Activated gamma-delta T cell treated with Interleukin-2 at 50 U/mL for 16 hours (primary cell): ENCODE measurements around the gene BORCS6.
"Not testable (repeated sequence)": the region's sequence is repeated elsewhere in the genome, so short reads cannot be mapped to it uniquely, and the experiment has no call there.

Experiments
- DNase-seq: peaks from one replicate; pipeline ENCODE4 v3.0.0-alpha.2; 2020

BORCS6 gene

GRCh38 chr17:8173056-8173870, 16.7 kb downstream of the BORCS6 start:
- DNase-seq = peak; percentile 75

- not testable (repeated sequence) for DNase-seq
Observed at GRCh38 chr17:8170186-8170585, 19.8 kb downstream of the BORCS6 start.

DNA sequence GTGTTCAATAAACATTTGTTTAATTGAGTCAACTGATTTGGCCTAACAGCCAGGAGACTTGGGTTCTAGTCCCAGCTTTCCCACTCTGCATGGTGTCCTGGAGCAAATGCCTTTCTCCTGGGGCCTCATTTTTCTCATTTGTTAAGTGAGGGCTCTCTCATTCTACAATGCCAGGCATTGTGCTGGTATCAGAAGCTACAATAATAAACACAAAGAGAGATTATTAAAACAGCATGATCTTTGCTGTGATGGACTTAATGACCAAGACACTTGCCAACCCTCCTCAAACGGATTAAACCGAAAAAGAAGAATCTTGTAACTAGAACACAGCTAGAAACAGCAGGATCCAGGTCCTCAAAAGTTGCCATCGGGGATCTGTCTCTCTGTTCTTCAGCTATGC, 22.5 kb downstream of the BORCS6 start:
- DNase-seq = no peak

DNA sequence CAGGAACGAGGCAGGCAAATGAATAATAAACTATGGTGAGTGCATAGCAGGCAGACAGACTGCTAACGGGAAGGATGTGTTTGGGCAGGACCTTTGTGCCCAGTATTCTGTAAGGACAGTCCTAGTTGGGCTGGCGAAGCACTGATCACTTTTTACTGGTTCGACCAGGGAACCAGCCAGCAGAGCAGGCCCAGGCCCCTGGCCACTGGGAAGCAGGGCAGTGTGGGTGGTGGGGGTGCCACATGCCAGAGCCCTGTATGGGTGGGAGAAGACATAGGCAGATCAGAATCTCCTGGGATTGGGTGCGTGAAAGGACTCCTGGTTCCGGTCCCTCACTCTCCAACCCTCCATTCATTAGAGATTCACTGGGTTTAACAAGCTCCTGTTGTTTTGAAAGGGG, 23.2 kb downstream of the BORCS6 start:
- no peak for DNase-seq

- DNase-seq = no peak
Observed at GRCh38 chr17:8164815-8165131, 25.2 kb downstream of the BORCS6 start.

- peak; percentile 74 for DNase-seq
Observed at GRCh38 chr17:8163978-8164814, 25.8 kb downstream of the BORCS6 start.

GRCh38 chr17:8162997-8163977, 26.7 kb downstream of the BORCS6 start:
- peak; percentile 33 for DNase-seq

DNA sequence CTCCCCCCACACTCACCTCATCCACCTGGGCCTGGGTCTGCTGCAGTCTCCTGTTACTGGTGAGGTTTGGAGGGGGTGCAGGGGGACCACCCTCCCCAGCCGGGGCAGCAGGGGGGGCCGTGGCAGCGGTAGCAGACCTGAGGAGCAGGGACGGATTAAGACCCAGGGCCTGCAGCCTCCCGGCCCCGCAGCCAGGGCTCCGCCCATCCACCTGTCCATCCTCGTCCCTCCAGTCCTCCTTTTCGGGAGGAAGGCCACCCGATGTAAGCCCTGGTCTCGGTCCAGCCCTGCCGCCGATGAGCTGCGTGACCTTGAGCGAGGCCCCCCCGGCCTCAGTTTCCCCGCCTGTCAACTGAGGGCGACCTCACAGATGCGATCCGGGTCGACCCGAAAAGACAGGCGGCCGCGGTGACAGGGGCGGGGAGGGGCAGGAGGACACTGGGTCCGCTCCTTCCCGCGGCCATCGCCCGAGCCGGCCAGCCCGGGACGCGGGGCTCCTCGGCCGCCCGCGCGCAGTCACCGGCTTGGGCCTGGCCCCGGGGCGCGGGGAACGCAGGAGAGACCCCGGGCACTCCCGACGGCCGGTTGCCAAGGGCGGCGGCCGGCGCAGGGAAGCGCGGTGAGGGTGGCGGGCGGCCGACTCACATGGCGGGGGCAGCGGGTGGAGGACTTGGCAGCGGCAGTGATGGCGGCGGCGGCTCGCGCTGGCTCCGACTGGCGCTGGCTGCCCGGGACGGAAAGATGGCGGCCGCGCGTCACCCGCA, 27.6 kb downstream of the BORCS6 start, which contains the start of gene VAMP2:
Gene VAMP2 (minus strand): TSS at position 716 of the 764 bp plus-strand sequence. CDS start 69 bp downstream, at position 647.
- DNase-seq = peak; percentile 80

DNA sequence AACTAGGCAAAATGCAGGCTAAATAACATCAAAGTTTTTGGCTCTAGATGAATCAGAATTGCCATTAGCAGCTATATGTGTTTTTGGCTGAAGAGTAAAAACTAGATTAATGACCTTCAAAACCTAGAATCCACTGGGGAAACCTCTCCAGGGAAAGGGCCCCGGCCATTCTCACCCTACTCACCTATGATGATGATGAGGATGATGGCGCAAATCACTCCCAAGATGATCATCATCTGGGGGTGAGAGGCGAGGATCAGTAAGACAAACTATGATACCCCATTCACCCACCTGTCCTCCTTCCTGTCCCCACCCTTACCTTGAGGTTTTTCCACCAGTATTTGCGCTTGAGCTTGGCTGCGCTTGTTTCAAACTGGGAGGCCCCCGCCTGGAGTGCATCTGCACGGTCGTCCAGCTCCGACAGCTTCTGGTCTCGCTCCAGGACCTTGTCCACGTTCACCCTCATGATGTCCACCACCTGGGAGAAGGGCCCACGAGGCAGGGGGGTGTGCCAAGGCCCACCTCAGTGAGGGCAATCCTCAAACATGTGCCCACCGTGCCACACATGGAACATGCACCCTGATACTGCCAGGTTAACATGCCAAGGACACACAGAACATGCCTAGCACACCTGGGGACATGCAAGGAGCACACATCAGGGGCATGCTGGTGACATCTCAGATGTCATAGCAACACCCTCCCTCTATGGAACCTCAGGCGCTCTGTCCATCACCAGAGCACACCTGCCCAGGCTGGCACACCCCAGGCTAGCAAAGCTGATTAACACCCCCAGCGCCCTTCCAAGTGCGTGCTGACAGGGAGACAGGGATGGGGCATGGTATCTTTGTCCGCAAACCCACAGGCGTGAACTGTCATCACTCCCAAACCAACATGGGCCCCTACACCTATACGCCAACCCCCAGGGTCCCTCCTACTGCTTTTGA, 28.4 kb downstream of the BORCS6 start:
- no peak for DNase-seq

GRCh38 chr17:8160741-8161221, 29.2 kb downstream of the BORCS6 start:
- DNase-seq = no peak

DNA sequence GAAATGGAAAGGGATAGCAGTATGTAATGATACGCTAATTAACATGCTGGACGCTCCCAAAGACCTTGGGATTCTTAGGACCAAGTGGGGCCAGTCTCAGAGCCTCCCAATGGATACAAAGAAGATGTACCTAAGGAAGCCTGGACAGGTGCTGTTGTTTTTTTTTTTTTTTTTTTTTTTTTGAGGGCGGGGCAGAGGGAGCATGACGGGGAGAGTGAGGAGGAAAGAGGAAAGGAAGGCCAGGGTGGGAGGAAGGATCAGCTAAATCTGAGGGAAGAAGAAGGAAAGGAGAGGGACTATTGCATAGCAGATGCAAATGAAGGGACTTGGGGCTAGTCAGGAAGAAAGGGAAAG, 29.8 kb downstream of the BORCS6 start:
- no peak for DNase-seq

GRCh38 chr17:8159459-8160223, 30.3 kb downstream of the BORCS6 start:
- DNase-seq = no peak

DNA sequence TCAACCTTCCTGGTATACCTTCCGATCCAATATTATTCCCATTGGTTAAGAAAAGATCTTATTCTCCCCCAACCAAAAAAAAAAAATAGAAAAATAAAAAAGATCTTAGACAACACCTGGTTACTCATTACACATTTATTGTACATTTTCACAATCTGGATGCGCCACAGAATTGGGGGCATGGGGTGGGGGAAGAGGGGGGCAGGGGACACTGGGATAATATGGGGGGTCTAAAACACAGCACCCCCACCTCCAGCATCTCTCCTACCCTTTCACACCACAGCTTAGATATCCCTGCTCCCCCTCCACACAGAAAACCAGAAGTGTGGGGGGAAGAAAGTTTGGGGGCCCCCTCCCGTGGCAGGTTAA, 31.0 kb downstream of the BORCS6 start:
- DNase-seq = no peak

- peak; percentile 90 for DNase-seq
Observed at GRCh38 chr17:8158267-8159031, 31.5 kb downstream of the BORCS6 start.

- peak; percentile 100 for DNase-seq
Observed at GRCh38 chr17:8156246-8156992, 33.6 kb downstream of the BORCS6 start.

DNA sequence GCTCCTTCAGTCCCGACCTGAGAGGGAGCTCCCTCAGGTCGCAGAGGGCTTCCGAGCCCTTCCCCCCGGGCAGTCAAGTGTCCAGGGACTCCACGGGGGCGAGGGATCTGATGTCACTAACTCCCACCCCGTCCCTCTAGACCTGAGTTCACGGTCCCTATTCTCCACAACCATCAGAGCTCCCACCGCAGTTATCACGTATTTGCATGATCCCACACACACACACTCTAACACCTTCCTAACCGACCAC, 34.1 kb downstream of the BORCS6 start:
- DNase-seq = no peak

GRCh38 chr17:8155231-8155995, 34.6 kb downstream of the BORCS6 start:
- no peak for DNase-seq

GRCh38 chr17:8154608-8155155, 35.3 kb downstream of the BORCS6 start:
- no peak for DNase-seq
